Tibial nerve (tissue), 4 donors: Measurements from ENCODE around the gene BMP8A. TPM values are rescaled to one million over a fixed set of nuclear protein-coding genes. Genes with fewer than 3 reads are reported as not detected.

ENCODE experiments used
- DNase-seq, 2 donors: peaks; one replicate each; pipeline ENCODE4 v3.0.0-alpha.2; 2019; ENCODE audit warnings: low spot score in 2 of 2
- H3K27ac ChIP-seq, 4 donors: fragments of 200-600 bp; sonication (generic) in 3 of 4; one replicate each; pipeline ENCODE4 v1.5.1; 2017 to 2019; ENCODE audit warnings: mild to moderate bottlenecking in 1 of 4
- H3K27me3 ChIP-seq, 2 donors: fragments of 200-600 bp; sonication (generic) in 1 of 2; one replicate each; pipeline versions ENCODE4 v1.5.1 to v1.6.0; 2017 to 2019
- H3K36me3 ChIP-seq, 3 donors: fragments of 200-600 bp; sonication (generic); one replicate each; pipeline ENCODE4 v1.5.1; 2018 to 2019
- H3K4me1 ChIP-seq, 4 donors: fragments of 200-600 bp; sonication (generic) in 3 of 4; one replicate each; pipeline ENCODE4 v1.5.1; 2017 to 2019
- H3K4me3 ChIP-seq, 4 donors: fragments of 200-600 bp; sonication (generic) in 3 of 4; one replicate each; pipeline ENCODE4 v1.5.1; 2017 to 2019; ENCODE audit warnings: mild to moderate bottlenecking in 1 of 4, moderate library complexity in 1 of 4
- H3K9me3 ChIP-seq, 4 donors: fragments of 200-600 bp; sonication (generic) in 3 of 4; one replicate each; pipeline ENCODE4 v1.5.1; 2017 to 2019
- CTCF ChIP-seq, 5 experiments: fragments of 200-600 bp in 3 of 5; fragments of 450-650 bp in 2 of 5; sonication (generic) in 3 of 5; IDR thresholded peaks; one replicate each; pipeline ENCODE4 v1.5.1; 2016 to 2019; ENCODE audit warnings: antibody characterized with exemption in 5 of 5, mild to moderate bottlenecking in 3 of 5, moderate library complexity in 2 of 5
- EP300 ChIP-seq, 2 donors: sonication (generic); formaldehyde crosslinking; IDR thresholded peaks; one replicate each; pipeline ENCODE4 v1.6.1; 2017; ENCODE audit warnings: antibody characterized with exemption in 2 of 2, mild to moderate bottlenecking in 1 of 2
- POLR2A ChIP-seq, 2 donors: fragments of 450-650 bp; IDR thresholded peaks; one replicate each; pipeline ENCODE4 v1.6.1; 2017; ENCODE audit warnings: antibody characterized with exemption in 2 of 2, mild to moderate bottlenecking in 2 of 2, moderate library complexity in 2 of 2
- WGBS, 2 donors: methylation state at CpG; one replicate each; pipeline ENCODE4 v1.1.5; 2018; 5-methylcytosine and 5-hydroxymethylcytosine counted together
- total RNA-seq, 4 donors: library from RNA; depleted of rRNA; stranded (reverse); fragments of >200 nt; gene quantifications; one replicate each; pipeline ENCODE4 v1.1.0, GENCODE V29; 2016

The BMP8A gene
- total RNA-seq, 4 donors from 2014 or later: 2.7 to 9.6 (median 7.0) TPM

- H3K9me3 ChIP-seq: no peaks in the 10 kb centered on the region
- no peak overlapping the region for H3K27ac ChIP-seq
- no peak for TF ChIP-seq CTCF (IDR thresholded peaks at IDR 0.05)
- no peak for DNase-seq
- peaks cover 0 to 6% (median 2%) of the 10 kb centered on the region in 4 donors for H3K4me1 ChIP-seq
- WGBS, 2 donors: 91% methylated on average over 2 of the region's 2 CpGs
- no peak overlapping the region for H3K4me3 ChIP-seq
- H3K36me3 ChIP-seq: peaks cover 0 to 84% (median 9%) of the 10 kb centered on the region in 3 donors
- H3K27me3 ChIP-seq: no peaks in the 10 kb centered on the region
Measured at GRCh38 chr1:39554277-39554676, 62.8 kb downstream of the BMP8A start.

GRCh38 chr1:39561279-39561678 is 69.8 kb downstream of the BMP8A start:
- Histone ChIP-seq H3K27ac (no peak overlapping the region), H3K4me1 (peaks cover 0 to 6% (median 2%) of the 10 kb centered on the region in 4 donors), H3K36me3 (peaks cover 0 to 90% (median 21%) of the 10 kb centered on the region in 3 donors), H3K4me3 (no peak overlapping the region), H3K9me3 (no peaks in the 10 kb centered on the region), H3K27me3 (no peaks in the 10 kb centered on the region)
- DNase-seq: no peak
- 69 to 86% methylated on average over 1 of the region's 1 CpG for WGBS, 2 donors
- TF ChIP-seq POLR2A (IDR thresholded peaks at IDR 0.05) (no peak), EP300 (IDR thresholded peaks at IDR 0.05) (no peak), CTCF (IDR thresholded peaks at IDR 0.05) (no peak)

DNA sequence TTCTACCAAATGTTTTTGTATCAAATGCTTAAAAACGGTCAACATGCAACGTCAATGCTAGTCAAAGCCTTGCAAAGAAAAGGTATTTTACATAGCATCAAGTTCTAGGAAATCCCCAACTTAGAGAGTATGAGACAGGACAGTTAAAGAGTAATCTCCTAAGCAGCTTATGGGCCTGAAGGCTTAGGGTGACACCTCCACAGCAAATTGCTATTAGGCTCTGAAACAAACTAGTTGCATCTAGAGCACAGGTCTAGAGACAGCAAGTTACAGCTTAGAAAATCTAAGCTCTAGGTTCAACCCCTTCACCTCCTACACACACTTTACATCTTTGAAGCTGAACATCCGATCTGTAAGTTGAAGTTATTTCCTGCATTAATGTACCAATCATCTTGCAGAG is 71.5 kb downstream of the BMP8A start:
- Histone ChIP-seq H3K36me3 (peaks cover 2 to 97% (median 24%) of the 10 kb centered on the region in 3 donors), H3K9me3 (no peaks in the 10 kb centered on the region), H3K4me3 (no peak overlapping the region), H3K27ac (no peak overlapping the region), H3K4me1 (peaks cover 0 to 6% (median 2%) of the 10 kb centered on the region in 4 donors), H3K27me3 (no peaks in the 10 kb centered on the region)
- 67 to 73% methylated on average over 3 of the region's 3 CpGs for WGBS, 2 donors
- TF ChIP-seq POLR2A (IDR thresholded peaks at IDR 0.05) (no peak), CTCF (IDR thresholded peaks at IDR 0.05) (no peak), EP300 (IDR thresholded peaks at IDR 0.05) (no peak)
- no peak for DNase-seq

DNA sequence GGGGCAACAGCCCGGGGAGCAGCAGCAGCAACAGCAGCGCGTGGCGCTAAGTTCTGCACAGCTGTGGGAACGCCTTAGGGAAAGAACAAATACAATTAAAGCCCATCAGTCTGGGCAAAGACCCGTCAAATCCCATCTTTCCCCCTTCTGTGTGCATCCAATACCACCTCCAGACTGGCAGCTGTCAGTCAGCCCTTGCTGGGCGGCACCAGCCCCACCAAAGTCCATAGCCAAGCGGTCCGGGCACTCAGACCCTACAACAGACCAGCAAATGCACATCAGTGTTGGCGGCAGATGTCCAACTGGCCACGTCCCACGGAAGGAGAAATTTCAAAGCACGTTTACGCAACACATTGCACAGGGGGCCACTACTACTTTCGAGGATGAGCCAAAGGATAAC is 72.2 kb downstream of the BMP8A start:
- 92% methylated on average over 15 of the region's 15 CpGs for WGBS, 2 donors
- no peak for TF ChIP-seq EP300 (IDR thresholded peaks at IDR 0.05)
- no peak for TF ChIP-seq POLR2A (IDR thresholded peaks at IDR 0.05)
- no peak for TF ChIP-seq CTCF (IDR thresholded peaks at IDR 0.05)
- DNase-seq: no peak
- H3K4me1 ChIP-seq: peaks cover 0 to 3% (median 1%) of the 10 kb centered on the region in 4 donors
- no peaks in the 10 kb centered on the region for H3K27me3 ChIP-seq
- H3K9me3 ChIP-seq: no peaks in the 10 kb centered on the region
- peaks cover 4 to 100% (median 29%) of the 10 kb centered on the region in 3 donors for H3K36me3 ChIP-seq
- H3K4me3 ChIP-seq: no peak overlapping the region
- no peak overlapping the region for H3K27ac ChIP-seq

DNA sequence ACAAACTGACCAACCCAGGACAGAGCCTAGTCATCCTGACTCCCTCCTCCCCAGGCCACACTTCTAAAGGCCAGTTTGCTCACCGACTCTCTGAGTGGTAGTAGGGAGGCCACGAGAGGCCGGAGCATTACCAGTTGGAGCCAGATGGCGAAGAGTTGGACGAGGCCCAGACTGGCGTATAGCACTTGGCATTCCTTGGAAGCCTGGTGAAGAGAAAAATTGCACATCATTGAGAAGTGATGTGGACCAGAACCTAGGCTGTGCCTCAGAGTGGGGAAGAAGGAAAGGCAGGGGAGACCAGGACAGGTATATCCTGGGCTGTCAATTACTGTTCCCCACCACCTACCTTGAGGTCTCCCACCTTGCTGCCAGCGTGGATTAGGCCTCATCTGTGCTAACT is 72.9 kb downstream of the BMP8A start:
- 92 to 94% methylated on average over 7 of the region's 7 CpGs for WGBS, 2 donors
- Histone ChIP-seq H3K9me3 (no peaks in the 10 kb centered on the region), H3K27me3 (no peaks in the 10 kb centered on the region), H3K4me1 (no peaks in the 10 kb centered on the region), H3K4me3 (no peak overlapping the region), H3K36me3 (peaks cover 7 to 100% (median 36%) of the 10 kb centered on the region in 3 donors), H3K27ac (no peak overlapping the region)
- TF ChIP-seq POLR2A (IDR thresholded peaks at IDR 0.05) (no peak), EP300 (IDR thresholded peaks at IDR 0.05) (no peak), CTCF (IDR thresholded peaks at IDR 0.05) (no peak)
- DNase-seq: no peak
